ENCODE measurements around the gene PRUNE2.

GRCh38 chr9:76658510-76659231, 247.2 kb downstream of the PRUNE2 start:
- TF ChIP-seq NRF1 (IDR thresholded peaks at IDR 0.05; ENCODE audit: low read depth, low read length) (no peak), CTCF (IDR thresholded peaks at IDR 0.05; ENCODE audit: control extremely low read depth in 1 of 3, insufficient read depth in 1 of 3, low read depth in 1 of 3, low read length in 3 of 3) (peak in 2 of 3 experiments; percentile 60 to 69; a peak in 3 of 4 replicates), ZNF274 (IDR thresholded peaks at IDR 0.05; ENCODE audit: borderline replicate concordance, extremely low read depth, low read length) (no peak), KDM4A (IDR thresholded peaks at IDR 0.05; ENCODE audit: low read depth, low read length, severe bottlenecking) (no peak), MAX (IDR thresholded peaks at IDR 0.05) (no peak), TEAD4 (IDR thresholded peaks at IDR 0.05; ENCODE audit: low read depth, low read length) (no peak), POLR2A (IDR thresholded peaks at IDR 0.05; ENCODE audit: control extremely low read depth in 1 of 2, low read depth in 2 of 2, low read length in 2 of 2) (no peak), RAD21 (IDR thresholded peaks at IDR 0.05 in 1 of 2, conservative IDR thresholded peaks at IDR 0.05 in 1 of 2; ENCODE audit: low read depth in 2 of 2, low read length in 2 of 2) (peak; percentile 91), JUND (IDR thresholded peaks at IDR 0.05; ENCODE audit: low read length) (no peak), EP300 (IDR thresholded peaks at IDR 0.05; ENCODE audit: borderline replicate concordance in 1 of 2, low read depth in 2 of 2, low read length in 2 of 2) (no peak), SRF (IDR thresholded peaks at IDR 0.05; ENCODE audit: low read depth, low read length) (no peak), HDAC6 (IDR thresholded peaks at IDR 0.05; ENCODE audit: low read depth, low read length) (no peak), TAF1 (IDR thresholded peaks at IDR 0.05; ENCODE audit: low read depth, low read length) (no peak), POLR2AphosphoS5 (IDR thresholded peaks at IDR 0.05; ENCODE audit: low read depth, low read length) (no peak)

Measured in H1 (cell line).